SJCRH30 (cell line): Measurements from ENCODE around the gene TRPV2. TPM values are rescaled to one million over a fixed set of nuclear protein-coding genes. Genes with fewer than 3 reads are reported as not detected.
"Not testable (repeated sequence)": the region's sequence is repeated elsewhere in the genome, so short reads cannot be mapped to it uniquely, and the experiment has no call there.

ENCODE experiments used
- DNase-seq, 2 experiments: peaks; one replicate each; pipeline ENCODE4 v3.0.0-alpha.2; 2015 to 2020
- H3K27ac ChIP-seq: fragments of 250-450 bp; sonication (Bioruptor Pico); 2 replicates; pipeline ENCODE4 v1.5.1; 2020; ENCODE audit warnings: mild to moderate bottlenecking, moderate library complexity
- H3K27me3 ChIP-seq: fragments of 250-450 bp; sonication (Bioruptor Pico); 2 replicates; pipeline ENCODE4 v1.5.1; 2020; ENCODE audit warnings: mild to moderate bottlenecking, moderate library complexity
- H3K36me3 ChIP-seq: fragments of 250-450 bp; sonication (Bioruptor Pico); 2 replicates; pipeline ENCODE4 v1.5.1; 2020; ENCODE audit warnings: mild to moderate bottlenecking, moderate library complexity
- H3K4me1 ChIP-seq: fragments of 250-450 bp; sonication (Bioruptor Pico); 2 replicates; pipeline ENCODE4 v1.5.1; 2020; ENCODE audit warnings: mild to moderate bottlenecking, moderate library complexity
- H3K4me3 ChIP-seq: fragments of 250-450 bp; sonication (Bioruptor Pico); 2 replicates; pipeline ENCODE4 v1.5.1; 2020; ENCODE audit warnings: mild to moderate bottlenecking, moderate library complexity
- H3K9me3 ChIP-seq: fragments of 250-450 bp; sonication (Bioruptor Pico); replicated peaks from 2 replicates; pipeline ENCODE4 v1.5.1; 2020; ENCODE audit warnings: mild to moderate bottlenecking, moderate library complexity
- total RNA-seq: library from RNA; depleted of rRNA; stranded (reverse); fragments of >200 nt; shearing (Covaris generic); gene quantifications from 2 replicates; pipeline ENCODE4 v1.2.3, GENCODE V29; 2014; rRNA removed

The TRPV2 gene
- 0.42 and 0.63 TPM in 2 replicates for total RNA-seq

GRCh38 chr17:16415031-16415924, at the start of gene TRPV2:
TRPV2 (plus strand) TSS chr17:16415571; CDS start chr17:16417669, 2,098 bp downstream.
- Histone ChIP-seq H3K9me3 (no peaks in the 10 kb centered on the region), H3K27me3 (no peaks in the 10 kb centered on the region), H3K4me3 (no peak within 1 kb of the TSS), H3K36me3 (no peaks in the 10 kb centered on the region), H3K4me1 (peaks cover 26% of the 10 kb centered on the region), H3K27ac (no peak within 1 kb of the TSS)
- DNase-seq = peak in 1 of 2 experiments; percentile 39

GRCh38 chr17:16371742-16372141, 43.6 kb upstream of the TRPV2 start:
- H3K27me3 ChIP-seq = no peaks in the 10 kb centered on the region
- no peaks in the 10 kb centered on the region for H3K9me3 ChIP-seq
- no peaks in the 10 kb centered on the region for H3K36me3 ChIP-seq
- no peak overlapping the region for H3K4me3 ChIP-seq
- H3K27ac ChIP-seq = no peak overlapping the region
- DNase-seq = peak; percentile 40 to 78
- H3K4me1 ChIP-seq = no peaks in the 10 kb centered on the region

GRCh38 chr17:16374146-16374938, 41.0 kb upstream of the TRPV2 start:
- no peaks in the 10 kb centered on the region for H3K4me1 ChIP-seq
- H3K4me3 ChIP-seq = no peak overlapping the region
- no peaks in the 10 kb centered on the region for H3K36me3 ChIP-seq
- no peak for DNase-seq
- H3K9me3 ChIP-seq = no peaks in the 10 kb centered on the region
- no peaks in the 10 kb centered on the region for H3K27me3 ChIP-seq
- H3K27ac ChIP-seq = no peak overlapping the region

- H3K27ac ChIP-seq = no peak overlapping the region
- H3K4me3 ChIP-seq = no peak overlapping the region
- 0 out of 2 replicates have a peak, but pooled peaks cover 4% of the 10 kb centered on the region for H3K4me1 ChIP-seq
- peaks cover 7% of the 10 kb centered on the region for H3K9me3 ChIP-seq
- H3K27me3 ChIP-seq = no peaks in the 10 kb centered on the region
- H3K36me3 ChIP-seq = peaks cover 15% of the 10 kb centered on the region
- no peak for DNase-seq
These were observed 37.4 kb upstream of the TRPV2 start for GRCh38 chr17:16377941-16378341.

- Histone ChIP-seq H3K27ac (no peak overlapping the region), H3K36me3 (peaks cover 24% of the 10 kb centered on the region), H3K9me3 (peaks cover 7% of the 10 kb centered on the region), H3K4me1 (0 out of 2 replicates have a peak, but pooled peaks cover 4% of the 10 kb centered on the region), H3K4me3 (no peak overlapping the region), H3K27me3 (no peaks in the 10 kb centered on the region)
- DNase-seq = no peak
These were observed 36.6 kb upstream of the TRPV2 start for GRCh38 chr17:16378636-16379282.

- H3K27ac ChIP-seq = no peak overlapping the region
These were observed 35.7 kb upstream of the TRPV2 start for GRCh38 chr17:16379654-16380053.

GRCh38 chr17:16380640-16381495, 34.5 kb upstream of the TRPV2 start, which contains the start of gene UBB:
UBB (plus strand) TSS chr17:16381091; CDS start chr17:16381908, 817 bp downstream.
- H3K9me3 ChIP-seq = peaks cover 7% of the 10 kb centered on the region
- peak within 1 kb of the TSS; percentile 59 for H3K4me3 ChIP-seq
- peak; percentile 100 for DNase-seq
- H3K36me3 ChIP-seq = peaks cover 28% of the 10 kb centered on the region
- peak within 1 kb of the TSS; percentile 91 for H3K27ac ChIP-seq
- H3K4me1 ChIP-seq = 0 out of 2 replicates have a peak, but pooled peaks cover 4% of the 10 kb centered on the region
- H3K27me3 ChIP-seq = no peaks in the 10 kb centered on the region

More at GRCh38 chr17:16379654-16380053, 35.7 kb upstream of the TRPV2 start:
- Histone ChIP-seq H3K4me3 (no peak overlapping the region), H3K36me3 (peaks cover 28% of the 10 kb centered on the region), H3K4me1 (0 out of 2 replicates have a peak, but pooled peaks cover 4% of the 10 kb centered on the region), H3K9me3 (peaks cover 7% of the 10 kb centered on the region), H3K27me3 (no peaks in the 10 kb centered on the region)
- no peak for DNase-seq

- Histone ChIP-seq H3K27ac (peak overlapping the region; percentile 91), H3K9me3 (peaks cover 7% of the 10 kb centered on the region), H3K36me3 (peaks cover 28% of the 10 kb centered on the region), H3K27me3 (no peaks in the 10 kb centered on the region), H3K4me3 (peak overlapping the region; percentile 59), H3K4me1 (0 out of 2 replicates have a peak, but pooled peaks cover 4% of the 10 kb centered on the region)
- DNase-seq = no peak
These were observed 33.9 kb upstream of the TRPV2 start for GRCh38 chr17:16381496-16381820.

- Histone ChIP-seq H3K27ac (no peak overlapping the region), H3K9me3 (peaks cover 7% of the 10 kb centered on the region), H3K27me3 (no peaks in the 10 kb centered on the region), H3K4me1 (0 out of 2 replicates have a peak, but pooled peaks cover 4% of the 10 kb centered on the region), H3K36me3 (peaks cover 28% of the 10 kb centered on the region), H3K4me3 (no peak overlapping the region)
- DNase-seq = no peak
These were observed 32.2 kb upstream of the TRPV2 start for GRCh38 chr17:16383216-16383615.

- Histone ChIP-seq H3K27me3 (no peaks in the 10 kb centered on the region), H3K27ac (no peak overlapping the region), H3K36me3 (peaks cover 28% of the 10 kb centered on the region), H3K9me3 (peaks cover 7% of the 10 kb centered on the region), H3K4me1 (0 out of 2 replicates have a peak, but pooled peaks cover 4% of the 10 kb centered on the region), H3K4me3 (no peak overlapping the region)
- no peak for DNase-seq
These were observed 31.5 kb upstream of the TRPV2 start for GRCh38 chr17:16383772-16384287.

- Histone ChIP-seq H3K27ac (no peak overlapping the region), H3K27me3 (no peaks in the 10 kb centered on the region), H3K36me3 (peaks cover 28% of the 10 kb centered on the region), H3K9me3 (peaks cover 7% of the 10 kb centered on the region), H3K4me1 (0 out of 2 replicates have a peak, but pooled peaks cover 4% of the 10 kb centered on the region), H3K4me3 (no peak overlapping the region)
- no peak for DNase-seq
These were observed 30.8 kb upstream of the TRPV2 start for GRCh38 chr17:16384557-16384956.

GRCh38 chr17:16386126-16386507, 29.3 kb upstream of the TRPV2 start:
- not testable (repeated sequence) for H3K4me3 ChIP-seq, H3K27me3 ChIP-seq, H3K27ac ChIP-seq, H3K9me3 ChIP-seq, H3K4me1 ChIP-seq, DNase-seq
- H3K36me3 ChIP-seq = peaks cover 28% of the 10 kb centered on the region

- H3K4me3 ChIP-seq = no peak overlapping the region
- no peak for DNase-seq
- H3K36me3 ChIP-seq = no peaks in the 10 kb centered on the region
- H3K27ac ChIP-seq = no peak overlapping the region
- H3K27me3 ChIP-seq = 0 out of 2 replicates have a peak, but pooled peaks cover 5% of the 10 kb centered on the region
- no peaks in the 10 kb centered on the region for H3K9me3 ChIP-seq
- no peaks in the 10 kb centered on the region for H3K4me1 ChIP-seq
These were observed 23.9 kb upstream of the TRPV2 start for GRCh38 chr17:16391451-16391850.
